Heart right ventricle (tissue), 16 donors: ENCODE measurements around the gene IFITM10. TPM values are rescaled to one million over a fixed set of nuclear protein-coding genes. Genes with fewer than 3 reads are reported as not detected.
A peak's percentile ranks its signal among the peaks of the same experiment; 100 is the strongest.

Experiments
- ATAC-seq, 8 donors: fragments of 200-7000 bp; cut with Tn5 transposase; one replicate each; pipeline ENCODE4 v1.9.1; 2020; ENCODE audit warnings: mild to moderate bottlenecking in 8 of 8, moderate library complexity in 8 of 8, moderate number of reproducible peaks in 1 of 8
- DNase-seq, 2 donors: peaks; one replicate each; pipeline ENCODE4 v3.0.0-alpha.2; 2020
- H3K27ac ChIP-seq, 10 donors: fragments of 200-600 bp; sonication (generic) in 2 of 10; one replicate each; pipeline versions ENCODE4 v1.5.0 to v1.8.0; 2020 to 2022; ENCODE audit warnings: mild to moderate bottlenecking in 3 of 10
- H3K27me3 ChIP-seq, 7 donors: fragments of 200-600 bp; one replicate each; pipeline ENCODE4 v1.8.0; 2021 to 2022; ENCODE audit warnings: mild to moderate bottlenecking in 2 of 7
- H3K36me3 ChIP-seq, 9 donors: fragments of 200-600 bp; sonication (generic) in 1 of 9; one replicate each; pipeline versions ENCODE4 v1.5.0 to v1.8.0; 2020 to 2022; ENCODE audit warnings: mild to moderate bottlenecking in 2 of 9
- H3K4me1 ChIP-seq, 9 donors: fragments of 200-600 bp; sonication (generic) in 1 of 9; one replicate each; pipeline versions ENCODE4 v1.5.0 to v1.8.0; 2020 to 2022; ENCODE audit warnings: mild to moderate bottlenecking in 4 of 9
- H3K4me3 ChIP-seq, 10 donors: fragments of 200-600 bp; sonication (generic) in 2 of 10; one replicate each; pipeline versions ENCODE4 v1.5.0 to v1.8.0; 2020 to 2022; ENCODE audit warnings: mild to moderate bottlenecking in 7 of 10, moderate library complexity in 2 of 10
- H3K9me3 ChIP-seq, 11 donors: fragments of 200-600 bp in 10 of 11; sonication (generic) in 2 of 11; one replicate each; pipeline versions ENCODE4 v1.5.0 to v1.8.0; 2013 to 2022; ENCODE audit warnings: mild to moderate bottlenecking in 2 of 11, control low read depth in 1 of 11, moderate library complexity in 1 of 11
- CTCF ChIP-seq, 9 donors: fragments of 200-600 bp; sonication (generic) in 2 of 9; IDR thresholded peaks; one replicate each; pipeline versions ENCODE4 v1.5.0 to v1.8.0; 2021 to 2022; ENCODE audit warnings: antibody characterized with exemption in 9 of 9, mild to moderate bottlenecking in 5 of 9, moderate library complexity in 1 of 9
- WGBS, 2 donors: extraction: QIAGEN DNeasy Blood & Tissue Kit; methylation state at CpG; one replicate each; pipeline ENCODE4 v1.1.7; 2013; ENCODE audit warnings: inconsistent platforms in 1 of 2; 5-methylcytosine and 5-hydroxymethylcytosine counted together
- intact Hi-C, 10 donors: fragments of 100-400 bp; cut with DNase I; formaldehyde crosslinking; loops; one replicate each; pipeline versions ENCODE4 v1.11.1 to v1.14.2; 2022
- polyA plus RNA-seq, 2 donors: library from polyadenylated mRNA; stranded (reverse); fragments of 200-250 nt; gene quantifications; one replicate each; pipeline ENCODE4 v1.2.3, GENCODE V29; 2013
- total RNA-seq, 10 donors: library from RNA; stranded (reverse); fragmentation: NEBNext Ultra II Directional in 3 of 10; extraction: Animal tissue kit (Norgen Biotek cat#: 25700) in 3 of 10; gene quantifications; one replicate each; pipeline versions ENCODE4 v1.2.1 to v1.2.4, GENCODE V29; 2021 to 2023
- donor health status: Arrhythmogenic right ventricular cardiomyopathy.
- donor health status: ischemic (EF 13 %, LVEDD 7.1; RV severe dilation, severe dysfunction).
- donor health status: healthy with polysubstance abuse.
- donor health status: DM: no; HTN: yes; CAD: no.
- donor health status: DM: no; HTN: no; CAD: no.
- donor health status: ischemic (EF 25% LVEDD 6.9; RV normal size, moderate dysfunction).
- donor health status: ischemic (EF 25% LVEDD 5.7; RV mildly dilated, moderate dysfunction).
- donor health status: healthy.
- donor health status: DM: yes; HTN: yes; CAD: no.
- donor health status: Ischemic cardiomyopathy.
- donor health status: ischemic (EF 35%, LVEDD 5.7; RV mildly dilated, moderate dysfunction).
- donor health status: nonischemic (EF 11% LVEDD 7.7; RV severe dilation, severe dysfunction).
- donor health status: DM: yes; HTN: yes; CAD: no.
- donor health status: PGD.
- donor health status: ischemic (EF 29% LVEDD 5.4; RV normal size, mild dysfunction).
- donor health status: nonischemic (EF 23%, LVEDD 6.1; RV moderate dilation, normal function).

IFITM10 gene
- total and polyA plus RNA-seq, 12 donors = 0.07 to 2.4 (median 0.42) TPM

- TF ChIP-seq CTCF (IDR thresholded peaks at IDR 0.05) = no peak
- 74 to 78% methylated on average over 17 of the region's 17 CpGs for WGBS, 2 donors
- no peak for ATAC-seq
- intact Hi-C loops = loop anchor here in 3 of 10 donors (5.0 to 10.0 kb wide), 3 partner anchors 51 to 544 kb away; partner anchors contain the start of genes C11orf21 (in 1 of the 3) and TSPAN32 (in 1 of the 3)
- peaks cover 38 to 90% (median 82%) of the 10 kb centered on the region in 9 donors for H3K4me1 ChIP-seq
- peak overlapping the region in 1 of 10 donors; percentile 37 for H3K4me3 ChIP-seq
- DNase-seq = no peak
- peak overlapping the region in 9 of 10 donors; percentile 17 to 99 (median 97) for H3K27ac ChIP-seq
- H3K27me3 ChIP-seq = no peaks in the 10 kb centered on the region
- no peaks in the 10 kb centered on the region for H3K9me3 ChIP-seq
- peaks cover 0 to 79% (median 39%) of the 10 kb centered on the region in 9 donors for H3K36me3 ChIP-seq
Observed at GRCh38 chr11:1757861-1758610, 7.6 kb upstream of the IFITM10 start.

- Histone ChIP-seq H3K36me3 (peaks cover 0 to 88% (median 44%) of the 10 kb centered on the region in 9 donors), H3K4me3 (peak overlapping the region in 1 of 10 donors; percentile 37), H3K9me3 (no peaks in the 10 kb centered on the region), H3K27ac (peak overlapping the region; percentile 10 to 98 (median 79)), H3K4me1 (peaks cover 38 to 90% (median 79%) of the 10 kb centered on the region in 9 donors), H3K27me3 (no peaks in the 10 kb centered on the region)
- WGBS, 2 donors = 87 to 90% methylated on average over 41 of the region's 41 CpGs
- intact Hi-C loops = loop anchor here in 3 of 10 donors (5.0 to 10.0 kb wide), 3 partner anchors 50 to 545 kb away; partner anchors contain the start of genes C11orf21 (in 1 of the 3) and TSPAN32 (in 1 of the 3)
- ATAC-seq = no peak
- DNase-seq = no peak
- no peak for TF ChIP-seq CTCF (IDR thresholded peaks at IDR 0.05)
Observed at GRCh38 chr11:1756791-1757771, 6.7 kb upstream of the IFITM10 start.

GRCh38 chr11:1755692-1756561 is 5.5 kb upstream of the IFITM10 start:
- peak overlapping the region in 1 of 10 donors; percentile 5 for H3K4me3 ChIP-seq
- H3K27ac ChIP-seq = peak overlapping the region; percentile 10 to 98 (median 78)

More at GRCh38 chr11:1755692-1756561, 5.5 kb upstream of the IFITM10 start:
- intact Hi-C loops = loop anchor here in 3 of 10 donors (5.0 to 10.0 kb wide), 3 partner anchors 49 to 546 kb away; partner anchors contain the start of genes C11orf21 (in 1 of the 3) and TSPAN32 (in 1 of the 3)
- TF ChIP-seq CTCF (IDR thresholded peaks at IDR 0.05) = no peak
- H3K36me3 ChIP-seq = peaks cover 0 to 90% (median 44%) of the 10 kb centered on the region in 9 donors
- DNase-seq (peak; percentile 66 to 73), ATAC-seq (peak; percentile 26 to 62 (median 50))
- no peaks in the 10 kb centered on the region for H3K9me3 ChIP-seq
- peaks cover 35 to 90% (median 79%) of the 10 kb centered on the region in 9 donors for H3K4me1 ChIP-seq
- H3K27me3 ChIP-seq = no peaks in the 10 kb centered on the region
- WGBS, 2 donors = 53 to 57% methylated on average over 16 of the region's 16 CpGs
